Skeletal muscle tissue (tissue), 4 donors: ENCODE results near the gene KCNAB3. TPM values are rescaled to one million over a fixed set of nuclear protein-coding genes. Genes with fewer than 3 reads are reported as not detected.
A peak's percentile ranks its signal among the peaks of the same experiment; 100 is the strongest.

Experiments used
- H3K27ac ChIP-seq: one replicate; pipeline ENCODE4 v1.7.0; 2013; ENCODE audit warnings: mild to moderate bottlenecking, low read depth, low read length, inconsistent platforms
- H3K27me3 ChIP-seq, 3 donors: one replicate each; pipeline ENCODE4 v1.7.0; 2013; ENCODE audit warnings: low read length in 3 of 3; ENCODE audit not compliant: control insufficient read depth in 3 of 3, insufficient read depth in 3 of 3
- H3K36me3 ChIP-seq, 3 donors: one replicate each; pipeline ENCODE4 v1.7.0; 2013; ENCODE audit warnings: low read length in 3 of 3; ENCODE audit not compliant: control insufficient read depth in 3 of 3, insufficient read depth in 3 of 3
- H3K4me1 ChIP-seq, 3 donors: one replicate each; pipeline ENCODE4 v1.7.0; 2013; ENCODE audit warnings: low read length in 3 of 3, mild to moderate bottlenecking in 3 of 3; ENCODE audit not compliant: control insufficient read depth in 3 of 3, insufficient read depth in 3 of 3
- H3K4me3 ChIP-seq, 3 donors: one replicate each; pipeline ENCODE4 v1.7.0; 2013; ENCODE audit warnings: low read length in 3 of 3
- H3K9ac ChIP-seq, 3 donors: one replicate each; pipeline ENCODE4 v1.7.0; 2013; ENCODE audit warnings: low read length in 3 of 3, mild to moderate bottlenecking in 3 of 3, moderate library complexity in 2 of 3, low read depth in 1 of 3
- H3K9me3 ChIP-seq, 3 donors: one replicate each; pipeline ENCODE4 v1.7.0; 2013; ENCODE audit warnings: low read length in 3 of 3; ENCODE audit not compliant: control insufficient read depth in 3 of 3
- total RNA-seq: library from RNA; depleted of rRNA; stranded (reverse); fragments of >200 nt; gene quantifications from one replicate; pipeline ENCODE4 v1.2.3, GENCODE V29; 2014
- donor health status: Osteomylitis.

Gene KCNAB3
- total RNA-seq, 1 donor from 2014 or later, result 0.52 TPM

DNA sequence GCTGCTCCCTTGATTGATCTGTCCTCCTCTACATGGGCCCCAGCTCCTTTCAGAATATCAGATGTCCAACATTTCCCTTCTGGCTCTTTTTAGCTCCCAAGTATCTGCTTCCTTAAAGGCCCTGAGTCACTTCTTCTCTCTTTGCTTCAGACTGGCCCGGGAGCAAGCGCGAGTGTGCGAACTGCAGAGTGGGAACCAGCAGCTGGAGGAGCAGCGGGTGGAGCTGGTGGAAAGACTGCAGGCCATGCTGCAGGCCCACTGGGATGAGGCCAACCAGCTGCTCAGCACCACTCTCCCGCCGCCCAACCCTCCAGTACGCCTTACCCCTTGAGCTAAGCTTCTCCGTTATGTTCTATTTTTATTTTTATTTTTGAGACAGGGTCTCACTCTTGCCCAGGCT lies 14.7 kb upstream of the KCNAB3 start:
- Histone ChIP-seq H3K4me1 (no peaks in the 10 kb centered on the region), H3K9ac (no peak overlapping the region), H3K4me3 (no peak overlapping the region), H3K9me3 (no peaks in the 10 kb centered on the region), H3K27me3 (no peaks in the 10 kb centered on the region), H3K36me3 (peaks cover 67 to 79% (median 72%) of the 10 kb centered on the region in 3 donors), H3K27ac (no peak overlapping the region)

DNA sequence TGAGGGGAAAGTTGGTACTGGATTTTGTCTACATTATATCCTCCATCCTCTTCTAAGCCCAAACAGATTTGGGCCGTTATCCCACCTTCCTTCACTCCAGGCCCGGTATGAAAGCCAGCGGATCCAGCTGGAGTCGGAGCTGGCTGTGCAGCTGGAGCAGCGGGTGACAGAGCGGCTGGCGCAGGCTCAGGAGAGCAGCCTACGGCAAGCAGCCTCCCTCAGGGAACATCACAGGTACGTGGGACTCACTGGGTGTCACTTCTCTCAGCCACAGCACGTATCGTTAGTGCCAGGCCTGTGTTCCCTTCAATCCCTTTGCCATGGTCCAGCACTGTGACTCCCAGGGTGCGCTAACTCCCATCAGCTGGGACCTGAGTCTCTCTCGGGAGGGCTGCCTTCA lies 13.6 kb upstream of the KCNAB3 start:
- no peaks in the 10 kb centered on the region for H3K27me3 ChIP-seq
- H3K9ac ChIP-seq, result peak overlapping the region in 1 of 3 donors; percentile 3
- H3K36me3 ChIP-seq, result peaks cover 61 to 71% (median 64%) of the 10 kb centered on the region in 3 donors
- no peaks in the 10 kb centered on the region for H3K4me1 ChIP-seq
- H3K9me3 ChIP-seq, result no peaks in the 10 kb centered on the region
- no peak overlapping the region for H3K27ac ChIP-seq
- no peak overlapping the region for H3K4me3 ChIP-seq

DNA sequence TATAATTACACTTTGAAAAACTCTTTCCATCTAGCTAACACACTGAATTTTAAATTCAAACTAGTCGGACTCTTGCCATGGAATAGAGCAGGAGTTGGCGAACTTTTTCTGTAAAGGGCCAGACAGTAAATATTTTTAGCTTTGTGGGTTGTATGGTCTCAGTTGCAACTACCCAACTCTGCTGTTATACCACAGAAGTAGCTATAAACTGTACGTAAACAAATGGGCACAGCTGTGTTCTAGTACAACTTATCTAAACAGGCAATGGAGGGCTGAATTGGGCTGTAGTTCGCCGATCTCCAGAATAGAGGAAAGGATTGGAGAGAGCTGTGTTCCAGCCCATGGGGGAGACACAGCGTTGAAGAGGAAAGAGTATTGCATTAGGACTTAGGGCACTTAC lies 11.1 kb upstream of the KCNAB3 start:
- H3K27ac ChIP-seq, result no peak overlapping the region
- H3K27me3 ChIP-seq, result no peaks in the 10 kb centered on the region
- no peaks in the 10 kb centered on the region for H3K9me3 ChIP-seq
- H3K36me3 ChIP-seq, result peaks cover 41 to 61% (median 57%) of the 10 kb centered on the region in 3 donors
- no peaks in the 10 kb centered on the region for H3K4me1 ChIP-seq
- no peak overlapping the region for H3K4me3 ChIP-seq
- no peak overlapping the region for H3K9ac ChIP-seq

DNA sequence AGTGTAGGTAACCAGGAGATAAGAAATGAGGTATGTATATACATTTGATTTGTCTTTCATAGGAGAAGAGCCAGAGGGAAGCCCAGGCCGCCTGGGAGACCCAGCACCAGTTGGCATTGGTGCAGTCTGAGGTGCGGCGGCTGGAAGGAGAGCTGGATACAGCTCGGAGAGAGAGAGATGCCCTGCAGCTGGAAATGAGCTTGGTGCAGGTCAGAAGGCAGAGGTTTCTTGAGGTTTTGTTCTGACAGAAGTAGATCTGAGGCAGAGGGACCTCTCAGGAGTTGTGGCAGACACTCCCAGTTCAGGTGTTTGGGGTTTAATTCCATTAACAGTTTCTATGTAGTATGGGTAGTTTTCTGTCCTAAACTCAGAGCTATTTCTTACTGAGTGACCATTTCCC lies 10.4 kb upstream of the KCNAB3 start:
- Histone ChIP-seq H3K27ac (no peak overlapping the region), H3K4me3 (no peak overlapping the region), H3K36me3 (peaks cover 37 to 57% (median 54%) of the 10 kb centered on the region in 3 donors)

DNA sequence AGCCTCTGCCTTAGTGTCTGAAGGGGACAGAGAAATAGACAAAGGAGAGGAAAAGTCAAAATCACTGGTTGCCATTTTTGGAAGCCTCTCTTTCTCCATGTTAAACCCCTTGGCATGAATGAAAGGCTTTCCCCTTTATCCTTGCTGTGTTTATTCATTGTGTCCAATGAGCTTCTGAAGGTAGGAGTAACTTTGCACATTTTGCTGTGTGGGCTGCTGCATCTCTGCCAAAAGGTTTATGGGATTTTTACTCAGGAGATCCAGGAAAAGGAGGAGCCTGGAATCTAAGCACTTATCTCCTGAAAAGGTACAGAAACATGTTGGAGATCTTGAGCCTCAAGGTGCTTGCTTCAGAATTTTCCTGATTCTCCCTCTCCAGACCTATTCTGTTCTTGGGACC lies 6.2 kb upstream of the KCNAB3 start:
- Histone ChIP-seq H3K9me3 (no peaks in the 10 kb centered on the region), H3K27me3 (no peaks in the 10 kb centered on the region), H3K4me3 (no peak overlapping the region), H3K4me1 (peaks cover 20 to 25% (median 24%) of the 10 kb centered on the region in 3 donors), H3K27ac (no peak overlapping the region), H3K9ac (no peak overlapping the region), H3K36me3 (peaks cover 15 to 40% (median 27%) of the 10 kb centered on the region in 3 donors)

More for the DNA sequence above, 10.4 kb upstream of the KCNAB3 start:
- H3K4me1 ChIP-seq, result no peaks in the 10 kb centered on the region
- no peaks in the 10 kb centered on the region for H3K9me3 ChIP-seq
- H3K27me3 ChIP-seq, result no peaks in the 10 kb centered on the region
- H3K9ac ChIP-seq, result no peak overlapping the region

DNA sequence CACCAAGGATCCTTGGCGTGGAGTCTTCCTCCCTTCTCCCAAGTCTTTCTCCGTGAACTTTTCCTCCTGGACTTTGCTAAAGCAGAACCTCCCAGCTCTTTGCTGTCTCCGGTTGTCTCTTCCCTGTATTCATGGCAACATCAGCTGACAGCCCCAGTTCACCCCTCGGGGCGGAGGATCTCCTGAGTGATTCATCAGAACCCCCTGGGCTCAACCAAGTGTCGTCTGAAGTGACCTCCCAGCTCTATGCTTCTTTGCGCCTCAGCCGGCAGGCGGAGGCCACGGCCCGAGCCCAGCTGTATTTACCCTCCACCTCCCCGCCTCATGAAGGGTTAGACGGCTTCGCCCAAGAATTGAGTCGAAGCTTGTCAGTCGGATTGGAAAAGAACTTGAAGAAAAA lies 3.3 kb upstream of the KCNAB3 start:
- H3K4me3 ChIP-seq, result peak overlapping the region; percentile 98 to 100 (median 98)
- no peaks in the 10 kb centered on the region for H3K9me3 ChIP-seq
- H3K27ac ChIP-seq, result peak overlapping the region; percentile 85
- peak overlapping the region; percentile 81 to 94 (median 93) for H3K9ac ChIP-seq
- peaks cover 20 to 28% (median 25%) of the 10 kb centered on the region in 3 donors for H3K4me1 ChIP-seq
- no peaks in the 10 kb centered on the region for H3K27me3 ChIP-seq
- peaks cover 12 to 26% (median 13%) of the 10 kb centered on the region in 3 donors for H3K36me3 ChIP-seq

DNA sequence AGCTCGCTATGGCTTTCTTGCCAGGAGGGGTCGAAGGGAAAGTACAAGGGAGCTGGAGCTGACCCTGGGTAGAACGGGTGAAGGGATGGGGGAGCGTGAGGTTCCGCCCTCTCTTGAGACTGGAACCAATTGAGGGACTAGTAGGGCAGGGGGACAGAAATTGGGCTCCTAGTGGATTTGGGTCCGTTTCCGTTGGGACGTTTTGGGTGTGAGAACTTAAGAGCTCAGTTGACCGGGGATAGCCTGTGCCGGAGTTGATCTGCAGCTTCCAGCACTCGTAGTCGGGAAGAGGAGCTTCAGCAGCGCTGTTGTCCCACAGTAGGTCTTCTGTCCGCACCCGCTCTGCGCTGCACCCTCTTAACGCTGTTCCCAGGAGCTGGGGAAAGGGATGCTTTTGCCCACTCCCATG lies 2.8 kb upstream of the KCNAB3 start:
- Histone ChIP-seq H3K4me3 (peak overlapping the region; percentile 98 to 100 (median 98)), H3K27ac (peak overlapping the region; percentile 85), H3K9ac (peak overlapping the region; percentile 81 to 94 (median 93)), H3K27me3 (no peaks in the 10 kb centered on the region), H3K9me3 (no peaks in the 10 kb centered on the region), H3K36me3 (peaks cover 12 to 26% (median 13%) of the 10 kb centered on the region in 3 donors), H3K4me1 (peaks cover 20 to 28% (median 25%) of the 10 kb centered on the region in 3 donors)

DNA sequence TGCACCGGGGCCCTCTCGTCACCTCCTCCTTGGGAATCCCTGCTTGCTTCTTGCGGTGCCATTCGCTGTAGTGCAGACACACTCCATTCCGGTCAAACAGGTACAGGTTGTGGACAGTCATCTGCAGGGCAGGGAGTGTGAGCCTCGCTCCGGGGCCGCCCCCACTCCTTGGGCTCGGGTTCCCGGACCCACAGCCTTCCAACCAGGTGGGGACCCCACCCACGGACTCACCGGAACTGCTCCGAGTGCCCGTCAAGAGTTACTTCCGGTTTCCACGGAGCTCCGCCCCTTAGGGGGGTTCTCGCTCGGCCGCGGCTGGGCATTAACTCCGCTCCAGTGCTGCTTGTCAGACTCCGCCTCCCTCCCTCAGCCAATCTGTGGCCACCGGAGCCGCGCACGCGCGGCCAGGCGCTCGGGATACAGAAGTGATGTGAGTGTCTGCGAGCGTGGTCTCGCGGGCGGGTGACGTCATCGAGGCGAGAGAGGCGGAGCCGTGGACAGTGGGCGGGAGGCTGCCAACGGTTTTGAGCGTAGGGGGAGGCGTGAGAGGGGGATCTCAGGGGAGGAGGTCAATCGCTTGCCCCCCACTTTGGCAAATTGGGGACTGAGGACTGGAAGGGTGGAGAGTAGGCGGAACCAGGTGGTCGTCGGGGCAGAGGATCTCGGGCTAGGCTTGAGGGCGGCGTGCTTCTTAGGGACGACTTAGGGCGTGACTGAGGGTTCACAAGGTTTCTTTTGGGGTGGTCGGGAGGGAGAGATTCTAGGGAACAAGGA lies 2.2 kb upstream of the KCNAB3 start, which contains the start of the genes CNTROB and TRAPPC1:
CNTROB (plus strand) TSS at position 498 of the 774 bp plus-strand sequence. CDS start 874 bp downstream, outside the sequence.
TRAPPC1 (minus strand) TSS at position 238 of the 774 bp plus-strand sequence; CDS start at position 121, 117 bp downstream.
- Histone ChIP-seq H3K36me3 (peaks cover 9 to 23% (median 13%) of the 10 kb centered on the region in 3 donors), H3K4me3 (peak within 1 kb of the TSS; percentile 98 to 100 (median 98)), H3K27ac (peak within 1 kb of the TSS; percentile 85), H3K9ac (peak within 1 kb of the TSS; percentile 82 to 94 (median 93)), H3K4me1 (peaks cover 20 to 28% (median 25%) of the 10 kb centered on the region in 3 donors), H3K27me3 (no peaks in the 10 kb centered on the region), H3K9me3 (no peaks in the 10 kb centered on the region)

DNA sequence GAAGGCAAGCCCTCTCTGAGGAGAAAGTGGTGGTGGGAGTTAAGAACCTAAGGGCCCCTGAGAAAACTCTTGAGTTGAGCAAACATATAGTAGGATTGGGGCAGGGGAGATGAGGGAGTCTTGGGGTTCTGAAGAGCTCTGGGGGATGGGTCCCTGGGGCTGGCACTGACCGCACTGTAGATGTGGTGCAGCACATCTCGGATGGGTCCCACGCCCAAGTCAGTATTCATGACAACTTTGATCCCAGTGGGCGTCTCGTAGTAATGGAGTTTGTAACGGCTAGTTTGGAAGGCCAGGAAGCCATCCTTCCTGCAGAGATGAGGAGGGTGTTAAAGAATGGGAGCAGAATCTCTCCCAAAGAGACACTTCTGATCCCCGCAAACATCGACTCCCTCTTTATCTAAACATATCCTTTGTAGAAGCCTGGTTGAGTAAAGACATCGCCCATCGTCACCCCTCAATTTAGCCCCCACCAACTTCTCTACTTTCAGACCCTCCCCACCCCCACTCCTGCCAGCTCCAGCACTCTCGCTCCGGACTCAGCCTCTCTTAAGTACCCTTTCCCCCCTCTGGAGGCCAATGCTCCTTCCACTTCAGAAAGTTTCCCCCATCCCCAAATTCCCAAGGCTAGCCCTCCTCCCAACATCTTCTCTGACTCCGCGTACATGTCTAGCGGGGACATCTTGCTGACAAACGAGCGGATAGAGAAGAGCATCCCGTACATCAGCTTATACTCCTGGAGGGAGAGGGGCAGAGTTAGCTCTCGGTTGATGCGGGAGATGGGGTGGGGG lies 1.4 kb upstream of the KCNAB3 start:
- peak overlapping the region; percentile 85 for H3K27ac ChIP-seq

More for the DNA sequence above, 1.4 kb upstream of the KCNAB3 start:
- Histone ChIP-seq H3K4me1 (peaks cover 20 to 28% (median 25%) of the 10 kb centered on the region in 3 donors), H3K27me3 (no peaks in the 10 kb centered on the region), H3K36me3 (peaks cover under 1 to 14% (median 13%) of the 10 kb centered on the region in 3 donors), H3K4me3 (peak overlapping the region; percentile 98 to 100 (median 98)), H3K9ac (peak overlapping the region; percentile 82 to 94 (median 88)), H3K9me3 (no peaks in the 10 kb centered on the region)
